WI38 (cell line): ENCODE results near the gene STAU1.

ENCODE experiments used
- H3K4me3 ChIP-seq: 2 replicates; pipeline ENCODE4 v1.5.1; 2011; ENCODE audit warnings: low read depth, mild to moderate bottlenecking, control low read depth, low read length
- CTCF ChIP-seq: IDR thresholded peaks from 2 replicates; pipeline ENCODE4 v1.5.1; 2012; ENCODE audit warnings: low read depth, mild to moderate bottlenecking, control low read depth, low read length

The STAU1 gene

GRCh38 chr20:49230561-49231133, 42.5 kb upstream of the STAU1 start:
- H3K4me3 ChIP-seq: no peak overlapping the region
- TF ChIP-seq CTCF: no peak

- no peak for TF ChIP-seq CTCF
- no peak overlapping the region for H3K4me3 ChIP-seq
Measured at GRCh38 chr20:49230021-49230420, 41.9 kb upstream of the STAU1 start.

DNA sequence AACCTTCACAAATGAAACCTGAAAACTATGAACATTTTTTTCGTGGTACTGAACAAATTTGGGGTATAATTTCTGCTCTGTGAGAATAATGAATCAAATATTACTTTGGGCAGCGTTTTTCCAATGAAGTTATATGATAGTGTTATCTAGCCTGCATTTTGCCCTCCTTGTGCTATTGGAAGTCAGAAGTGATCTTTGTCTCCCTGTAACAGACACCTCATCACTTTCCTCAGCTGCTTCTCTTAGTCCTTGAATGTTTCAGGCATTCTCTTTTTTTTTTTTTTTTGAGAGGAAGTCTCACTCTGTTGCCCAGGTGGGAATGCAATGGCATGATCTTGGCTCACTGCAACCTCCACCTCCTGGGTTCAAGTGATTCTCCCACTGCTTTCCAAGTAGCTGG, 41.2 kb upstream of the STAU1 start:
- TF ChIP-seq CTCF: no peak
- H3K4me3 ChIP-seq: no peak overlapping the region

- no peak for TF ChIP-seq CTCF
- no peak overlapping the region for H3K4me3 ChIP-seq
Measured at GRCh38 chr20:49228676-49229075, 40.5 kb upstream of the STAU1 start.

DNA sequence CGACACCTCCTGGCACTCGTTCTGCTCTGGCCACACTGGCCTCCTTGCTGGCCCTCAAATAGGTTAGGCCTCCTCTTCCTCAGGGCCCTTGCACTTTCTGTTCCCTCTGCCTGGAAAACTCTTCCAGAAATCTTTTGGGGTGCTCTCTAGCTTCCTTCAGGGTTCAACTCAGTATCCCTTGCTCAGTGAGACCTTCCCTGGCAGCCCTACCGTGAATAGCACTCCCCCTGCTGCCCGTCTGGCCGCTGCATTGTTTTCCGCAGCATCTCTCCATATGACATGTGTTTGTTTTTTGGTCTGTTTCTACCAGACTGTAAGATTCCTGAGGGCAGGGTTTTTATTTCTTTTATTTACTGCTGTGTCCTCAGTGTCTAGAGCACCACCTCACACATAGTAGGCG, 37.8 kb upstream of the STAU1 start:
- no peak for TF ChIP-seq CTCF

GRCh38 chr20:49219924-49220831, 32.0 kb upstream of the STAU1 start:
- TF ChIP-seq CTCF: no peak
- H3K4me3 ChIP-seq: peak overlapping the region; percentile 85

More for the DNA sequence above, 37.8 kb upstream of the STAU1 start:
- H3K4me3 ChIP-seq: no peak overlapping the region
